ENCODE data around the gene SETD9.

DNA sequence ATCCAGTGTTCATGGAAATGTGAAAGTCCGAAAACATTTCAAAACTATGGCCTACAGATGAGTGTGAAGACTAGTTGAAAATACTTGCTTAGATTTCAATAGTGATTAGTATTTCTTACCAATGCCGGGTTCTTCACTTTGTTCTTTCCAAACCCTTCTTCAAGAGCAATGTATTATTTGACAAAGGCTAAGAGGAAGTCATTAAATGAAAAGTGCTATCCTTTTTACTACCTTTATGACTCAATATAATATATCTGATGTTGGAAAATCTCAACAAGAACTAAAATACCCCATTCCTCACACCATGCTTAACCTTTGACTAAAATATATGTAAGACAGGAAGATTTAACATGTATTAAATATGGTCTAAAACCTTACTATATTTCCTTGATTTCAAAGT lies 49.2 kb downstream of the SETD9 start:
- TF ChIP-seq CTCF (IDR thresholded peaks at IDR 0.05) = no peak
- TF ChIP-seq POLR2A (IDR thresholded peaks at IDR 0.05) = no peak

Data from esophagus squamous epithelium (tissue), 4 donors.